Lower leg skin (tissue), 3 donors: ENCODE results near the gene ZNF320.

Source experiments
- POLR2A ChIP-seq, 2 donors: fragments of 450-650 bp; IDR thresholded peaks; one replicate each; pipeline ENCODE4 v1.6.1; 2016 to 2017; ENCODE audit warnings: antibody characterized with exemption in 2 of 2, mild to moderate bottlenecking in 1 of 2, moderate library complexity in 1 of 2
- TF ChIP-seq, protein P1 (sequence below), 3 donors: fragments of 450-650 bp; IDR thresholded peaks; one replicate each; pipeline ENCODE4 v1.5.1; 2016; ENCODE audit warnings: antibody characterized with exemption in 3 of 3, mild to moderate bottlenecking in 3 of 3, moderate library complexity in 2 of 3

DNA sequence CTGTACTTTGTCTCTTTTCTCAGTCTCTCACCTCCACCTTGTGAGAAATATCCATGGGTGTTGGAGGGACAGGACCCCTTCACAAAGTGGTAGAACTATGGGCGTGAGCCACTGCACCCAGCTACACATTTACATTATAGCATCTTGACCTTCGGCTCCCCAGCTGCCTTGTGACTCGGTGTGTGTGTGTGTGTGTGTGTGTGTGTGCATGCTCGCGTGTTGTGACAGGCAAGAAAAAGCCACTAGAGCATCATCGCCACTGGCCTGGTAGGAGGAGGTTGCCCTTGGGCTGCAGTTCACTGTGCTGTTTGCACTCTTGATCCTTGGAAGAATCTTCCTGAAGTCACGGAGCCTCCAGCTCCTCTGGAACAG is 39.5 kb upstream of the ZNF320 start:
- TF ChIP-seq, protein P1, sequence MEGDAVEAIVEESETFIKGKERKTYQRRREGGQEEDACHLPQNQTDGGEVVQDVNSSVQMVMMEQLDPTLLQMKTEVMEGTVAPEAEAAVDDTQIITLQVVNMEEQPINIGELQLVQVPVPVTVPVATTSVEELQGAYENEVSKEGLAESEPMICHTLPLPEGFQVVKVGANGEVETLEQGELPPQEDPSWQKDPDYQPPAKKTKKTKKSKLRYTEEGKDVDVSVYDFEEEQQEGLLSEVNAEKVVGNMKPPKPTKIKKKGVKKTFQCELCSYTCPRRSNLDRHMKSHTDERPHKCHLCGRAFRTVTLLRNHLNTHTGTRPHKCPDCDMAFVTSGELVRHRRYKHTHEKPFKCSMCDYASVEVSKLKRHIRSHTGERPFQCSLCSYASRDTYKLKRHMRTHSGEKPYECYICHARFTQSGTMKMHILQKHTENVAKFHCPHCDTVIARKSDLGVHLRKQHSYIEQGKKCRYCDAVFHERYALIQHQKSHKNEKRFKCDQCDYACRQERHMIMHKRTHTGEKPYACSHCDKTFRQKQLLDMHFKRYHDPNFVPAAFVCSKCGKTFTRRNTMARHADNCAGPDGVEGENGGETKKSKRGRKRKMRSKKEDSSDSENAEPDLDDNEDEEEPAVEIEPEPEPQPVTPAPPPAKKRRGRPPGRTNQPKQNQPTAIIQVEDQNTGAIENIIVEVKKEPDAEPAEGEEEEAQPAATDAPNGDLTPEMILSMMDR (IDR thresholded peaks at IDR 0.05), result no peak
- no peak for TF ChIP-seq POLR2A (IDR thresholded peaks at IDR 0.05)
